Fibroblast of lung (primary cell): ENCODE data around the gene CDYL. TPM values are rescaled to one million over a fixed set of nuclear protein-coding genes. Genes with fewer than 3 reads are reported as not detected.

Source experiments
- DNase-seq, 2 donors: peaks; one replicate each; pipeline versions ENCODE4 v3.0.0 to v3.0.0-alpha.2; 2010; ENCODE audit warnings: low read depth in 2 of 2
- H2AFZ ChIP-seq: 2 replicates; pipeline ENCODE4 v1.5.1; 2012; ENCODE audit warnings: low read length, control low read depth, inconsistent platforms
- H3K27ac ChIP-seq: 2 replicates; pipeline ENCODE4 v1.5.1; 2011; ENCODE audit warnings: low read length, control low read depth; ENCODE audit not compliant: insufficient read depth
- H3K27me3 ChIP-seq: 2 replicates; pipeline ENCODE4 v1.5.1; 2011; ENCODE audit warnings: mild to moderate bottlenecking, low read length; ENCODE audit not compliant: control insufficient read depth, insufficient read depth
- H3K36me3 ChIP-seq: 2 replicates; pipeline ENCODE4 v1.5.1; 2011; ENCODE audit warnings: low read length; ENCODE audit not compliant: control insufficient read depth, insufficient read depth
- H3K4me1 ChIP-seq: 2 replicates; pipeline ENCODE4 v1.5.1; 2011; ENCODE audit warnings: low read length; ENCODE audit not compliant: control insufficient read depth, insufficient read depth; ENCODE audit errors: extremely low read depth
- H3K4me2 ChIP-seq: 2 replicates; pipeline ENCODE4 v1.5.1; 2011; ENCODE audit warnings: low read length, control low read depth; ENCODE audit not compliant: insufficient read depth; ENCODE audit errors: extremely low read depth
- H3K4me3 ChIP-seq, 4 experiments: fragments of 200-600 bp in 1 of 4; sonication (generic) in 1 of 4; replicated peaks in 1 of 4; 2 replicates each; pipeline ENCODE4 v1.5.1; 2011 to 2016; ENCODE audit warnings: low read length in 4 of 4, low read depth in 3 of 4, mild to moderate bottlenecking in 3 of 4, control low read depth in 2 of 4, inconsistent platforms in 1 of 4, mixed read lengths in 1 of 4; ENCODE audit not compliant: insufficient read depth in 1 of 4; ENCODE audit errors: control extremely low read depth in 1 of 4
- H3K79me2 ChIP-seq: 2 replicates; pipeline ENCODE4 v1.5.1; 2012; ENCODE audit warnings: mild to moderate bottlenecking, low read length, inconsistent platforms; ENCODE audit not compliant: control insufficient read depth, insufficient read depth
- H3K9ac ChIP-seq: 2 replicates; pipeline ENCODE4 v1.5.1; 2011; ENCODE audit warnings: mild to moderate bottlenecking, low read length, control low read depth; ENCODE audit not compliant: insufficient read depth
- H3K9me3 ChIP-seq: 2 replicates; pipeline ENCODE4 v1.5.1; 2012; ENCODE audit warnings: low read depth, low read length; ENCODE audit not compliant: control insufficient read depth, insufficient read depth
- H4K20me1 ChIP-seq: 2 replicates; pipeline ENCODE4 v1.5.1; 2011; ENCODE audit warnings: low read length; ENCODE audit not compliant: control insufficient read depth, insufficient read depth; ENCODE audit errors: extremely low read depth
- EZH2 ChIP-seq: IDR thresholded peaks from 2 replicates; pipeline ENCODE4 v1.5.1; 2012; ENCODE audit warnings: low read length, control low read depth, mild to moderate bottlenecking; ENCODE audit errors: missing control alignments
- polyA plus RNA-seq, 2 donors: library from polyadenylated mRNA; depleted of rRNA in 1 of 2; stranded (reverse) in 1 of 2; unstranded in 1 of 2; fragments of >200 nt; gene quantifications; 2 replicates each; pipeline ENCODE4 v1.2.1, GENCODE V29; 2011 to 2012; ENCODE audit warnings: missing spikeins in 1 of 2
- total RNA-seq: library from RNA; depleted of rRNA; stranded (reverse); fragments of >200 nt; gene quantifications from 2 replicates; pipeline ENCODE4 v1.2.1, GENCODE V29; 2014
- TF ChIP-seq, protein P1 (sequence below), 2 donors: IDR thresholded peaks in 1 of 2; conservative IDR thresholded peaks in 1 of 2; 1 replicate in 1 of 2; 2 replicates in 1 of 2; pipeline ENCODE4 v1.5.1; 2011 to 2012; ENCODE audit warnings: low read length in 2 of 2, control low read depth in 1 of 2, inconsistent platforms in 1 of 2, low read depth in 1 of 2, mild to moderate bottlenecking in 1 of 2

CDYL gene
- total and polyA plus RNA-seq, 2 donors (not counting 1 experiment from before 2014, with no cell fraction given), result 20.6 to 24.9 TPM

- H4K20me1 ChIP-seq, result no peaks in the 10 kb centered on the region
- H3K4me3 ChIP-seq, result no peak overlapping the region
- no peaks in the 10 kb centered on the region for H3K9me3 ChIP-seq
- H3K27me3 ChIP-seq, result no peaks in the 10 kb centered on the region
- DNase-seq, result peak in 1 of 2 donors; percentile 28
- no peak overlapping the region for H3K4me2 ChIP-seq
- peaks cover 86% of the 10 kb centered on the region for H3K79me2 ChIP-seq
- H3K9ac ChIP-seq, result no peak overlapping the region
- TF ChIP-seq EZH2, result no peak
- TF ChIP-seq, protein P1, sequence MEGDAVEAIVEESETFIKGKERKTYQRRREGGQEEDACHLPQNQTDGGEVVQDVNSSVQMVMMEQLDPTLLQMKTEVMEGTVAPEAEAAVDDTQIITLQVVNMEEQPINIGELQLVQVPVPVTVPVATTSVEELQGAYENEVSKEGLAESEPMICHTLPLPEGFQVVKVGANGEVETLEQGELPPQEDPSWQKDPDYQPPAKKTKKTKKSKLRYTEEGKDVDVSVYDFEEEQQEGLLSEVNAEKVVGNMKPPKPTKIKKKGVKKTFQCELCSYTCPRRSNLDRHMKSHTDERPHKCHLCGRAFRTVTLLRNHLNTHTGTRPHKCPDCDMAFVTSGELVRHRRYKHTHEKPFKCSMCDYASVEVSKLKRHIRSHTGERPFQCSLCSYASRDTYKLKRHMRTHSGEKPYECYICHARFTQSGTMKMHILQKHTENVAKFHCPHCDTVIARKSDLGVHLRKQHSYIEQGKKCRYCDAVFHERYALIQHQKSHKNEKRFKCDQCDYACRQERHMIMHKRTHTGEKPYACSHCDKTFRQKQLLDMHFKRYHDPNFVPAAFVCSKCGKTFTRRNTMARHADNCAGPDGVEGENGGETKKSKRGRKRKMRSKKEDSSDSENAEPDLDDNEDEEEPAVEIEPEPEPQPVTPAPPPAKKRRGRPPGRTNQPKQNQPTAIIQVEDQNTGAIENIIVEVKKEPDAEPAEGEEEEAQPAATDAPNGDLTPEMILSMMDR (conservative IDR thresholded peaks at IDR 0.05 in 1 of 2, IDR thresholded peaks at IDR 0.05 in 1 of 2; ENCODE audit: low read depth in 1 of 2, low read length in 2 of 2), result no peak
- no peaks in the 10 kb centered on the region for H3K36me3 ChIP-seq
- no peak overlapping the region for H2AFZ ChIP-seq
- peaks cover 6% of the 10 kb centered on the region for H3K4me1 ChIP-seq
- H3K27ac ChIP-seq, result no peak overlapping the region
Measured at GRCh38 chr6:4781967-4782575, 5.9 kb downstream of the CDYL start.

DNA sequence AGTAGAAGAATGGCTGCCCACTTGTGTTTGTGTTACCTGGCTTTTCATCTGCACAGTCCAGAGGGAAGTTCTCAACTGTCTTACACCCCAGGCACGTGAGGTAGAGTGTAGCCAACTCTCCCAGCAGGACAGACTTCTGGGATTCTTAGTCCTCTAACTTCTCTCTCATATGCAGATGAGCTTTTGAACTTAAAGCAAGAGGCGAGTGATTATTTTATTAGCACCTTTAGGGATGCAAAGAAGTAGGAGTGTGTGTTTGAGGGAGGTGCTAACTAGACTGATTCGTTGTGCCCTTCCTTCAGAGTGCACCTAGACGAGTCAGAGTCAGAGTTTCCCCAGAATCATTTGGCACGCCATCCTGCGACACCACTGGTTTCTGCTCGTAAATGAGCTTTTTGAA lies 10.8 kb downstream of the CDYL start:
- Histone ChIP-seq H3K4me3 (no peak overlapping the region), H4K20me1 (no peaks in the 10 kb centered on the region), H3K4me2 (no peak overlapping the region), H3K27me3 (no peaks in the 10 kb centered on the region), H3K4me1 (no peaks in the 10 kb centered on the region), H3K9me3 (no peaks in the 10 kb centered on the region), H2AFZ (no peak overlapping the region), H3K9ac (no peak overlapping the region), H3K36me3 (no peaks in the 10 kb centered on the region), H3K27ac (no peak overlapping the region), H3K79me2 (peaks cover 68% of the 10 kb centered on the region)
- no peak for TF ChIP-seq EZH2
- TF ChIP-seq, protein P1 (conservative IDR thresholded peaks at IDR 0.05 in 1 of 2, IDR thresholded peaks at IDR 0.05 in 1 of 2; ENCODE audit: low read depth in 1 of 2, low read length in 2 of 2), result no peak
- no peak for DNase-seq

- TF ChIP-seq, protein P1 (conservative IDR thresholded peaks at IDR 0.05 in 1 of 2, IDR thresholded peaks at IDR 0.05 in 1 of 2; ENCODE audit: low read depth in 1 of 2, low read length in 2 of 2), result no peak
- TF ChIP-seq EZH2, result no peak
- no peak for DNase-seq
- Histone ChIP-seq H3K27ac (no peak overlapping the region), H4K20me1 (no peaks in the 10 kb centered on the region), H3K36me3 (no peaks in the 10 kb centered on the region), H3K4me3 (no peak overlapping the region), H3K9me3 (no peaks in the 10 kb centered on the region), H3K79me2 (peaks cover 67% of the 10 kb centered on the region), H3K9ac (no peak overlapping the region), H3K4me1 (no peaks in the 10 kb centered on the region), H3K4me2 (no peak overlapping the region), H3K27me3 (no peaks in the 10 kb centered on the region), H2AFZ (no peak overlapping the region)
Measured at GRCh38 chr6:4788482-4788881, 12.3 kb downstream of the CDYL start.
